Measurements from ENCODE around the gene BMS1. TPM values are rescaled to one million over a fixed set of nuclear protein-coding genes. Genes with fewer than 3 reads are reported as not detected.
"Not testable (repeated sequence)": the region's sequence is repeated elsewhere in the genome, so short reads cannot be mapped to it uniquely, and the experiment has no call there.

BMS1 gene, protein sequence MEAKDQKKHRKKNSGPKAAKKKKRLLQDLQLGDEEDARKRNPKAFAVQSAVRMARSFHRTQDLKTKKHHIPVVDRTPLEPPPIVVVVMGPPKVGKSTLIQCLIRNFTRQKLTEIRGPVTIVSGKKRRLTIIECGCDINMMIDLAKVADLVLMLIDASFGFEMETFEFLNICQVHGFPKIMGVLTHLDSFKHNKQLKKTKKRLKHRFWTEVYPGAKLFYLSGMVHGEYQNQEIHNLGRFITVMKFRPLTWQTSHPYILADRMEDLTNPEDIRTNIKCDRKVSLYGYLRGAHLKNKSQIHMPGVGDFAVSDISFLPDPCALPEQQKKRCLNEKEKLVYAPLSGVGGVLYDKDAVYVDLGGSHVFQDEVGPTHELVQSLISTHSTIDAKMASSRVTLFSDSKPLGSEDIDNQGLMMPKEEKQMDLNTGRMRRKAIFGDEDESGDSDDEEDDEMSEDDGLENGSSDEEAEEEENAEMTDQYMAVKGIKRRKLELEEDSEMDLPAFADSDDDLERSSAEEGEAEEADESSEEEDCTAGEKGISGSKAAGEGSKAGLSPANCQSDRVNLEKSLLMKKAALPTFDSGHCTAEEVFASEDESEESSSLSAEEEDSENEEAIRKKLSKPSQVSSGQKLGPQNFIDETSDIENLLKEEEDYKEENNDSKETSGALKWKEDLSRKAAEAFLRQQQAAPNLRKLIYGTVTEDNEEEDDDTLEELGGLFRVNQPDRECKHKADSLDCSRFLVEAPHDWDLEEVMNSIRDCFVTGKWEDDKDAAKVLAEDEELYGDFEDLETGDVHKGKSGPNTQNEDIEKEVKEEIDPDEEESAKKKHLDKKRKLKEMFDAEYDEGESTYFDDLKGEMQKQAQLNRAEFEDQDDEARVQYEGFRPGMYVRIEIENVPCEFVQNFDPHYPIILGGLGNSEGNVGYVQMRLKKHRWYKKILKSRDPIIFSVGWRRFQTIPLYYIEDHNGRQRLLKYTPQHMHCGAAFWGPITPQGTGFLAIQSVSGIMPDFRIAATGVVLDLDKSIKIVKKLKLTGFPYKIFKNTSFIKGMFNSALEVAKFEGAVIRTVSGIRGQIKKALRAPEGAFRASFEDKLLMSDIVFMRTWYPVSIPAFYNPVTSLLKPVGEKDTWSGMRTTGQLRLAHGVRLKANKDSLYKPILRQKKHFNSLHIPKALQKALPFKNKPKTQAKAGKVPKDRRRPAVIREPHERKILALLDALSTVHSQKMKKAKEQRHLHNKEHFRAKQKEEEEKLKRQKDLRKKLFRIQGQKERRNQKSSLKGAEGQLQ
- total RNA-seq = 19.0 and 20.5 TPM in 2 replicates

DNA sequence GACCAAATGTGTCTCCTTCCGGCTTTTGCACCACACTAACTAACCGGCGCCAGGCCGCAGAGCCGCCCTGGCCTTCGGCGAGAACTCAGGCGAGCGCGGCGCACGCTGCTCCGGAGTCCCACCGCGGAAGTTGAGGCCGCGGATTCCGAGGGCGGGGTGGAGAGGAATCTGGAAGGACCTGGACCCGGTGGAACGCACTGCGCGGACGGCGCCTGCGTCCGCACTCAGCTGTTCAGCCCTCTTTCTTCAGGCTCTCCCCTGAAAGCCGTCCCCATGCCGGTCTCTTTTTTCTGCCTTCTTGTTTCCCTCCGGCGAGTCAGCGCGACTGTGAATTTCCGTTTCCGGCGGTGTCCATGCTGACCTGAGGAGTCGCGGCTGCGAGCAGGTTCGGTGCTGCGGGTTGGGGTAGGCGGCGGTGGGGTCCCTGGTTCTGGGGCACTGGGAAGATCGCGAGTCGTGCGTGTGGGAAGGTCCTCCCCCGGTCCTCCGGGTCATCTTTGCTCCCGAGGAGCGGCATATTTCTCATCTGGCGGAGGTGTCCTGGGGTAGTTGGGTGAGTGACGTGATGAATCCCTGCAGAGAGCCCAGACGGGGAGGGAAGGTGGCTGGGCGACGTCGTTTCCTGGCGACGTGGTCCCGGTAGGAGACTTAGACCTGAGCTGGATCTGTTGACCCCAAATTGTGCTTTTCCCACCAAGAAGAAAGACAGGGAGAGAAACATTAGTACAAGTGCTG lies at the start of gene BMS1:
TSS of gene BMS1 (plus strand) at position 350 of the 735 bp plus-strand sequence. CDS start 1,600 bp downstream, outside the sequence.
- DNase-seq (ENCODE audit: extremely low read depth, low read depth, low spot score) = peak; percentile 82

DNA sequence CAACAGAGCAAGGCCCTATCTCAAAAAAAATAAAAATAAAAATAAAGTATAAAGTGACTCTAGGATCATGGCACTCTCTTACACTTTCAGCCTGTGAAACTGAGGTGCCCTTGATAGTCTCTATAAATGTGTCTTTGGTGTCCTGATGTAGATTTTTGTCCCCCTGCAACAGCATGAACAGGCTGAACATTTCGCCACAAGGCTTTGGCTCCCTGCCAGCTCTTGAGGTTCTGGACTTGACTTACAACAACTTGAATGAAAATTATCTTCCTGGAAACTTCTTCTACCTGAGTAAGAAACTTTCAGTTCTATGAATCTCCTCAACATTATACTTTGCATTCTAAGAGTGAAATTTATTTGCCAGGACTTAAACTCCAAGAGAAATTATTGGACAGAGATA lies 48.1 kb upstream of the BMS1 start:
- DNase-seq (ENCODE audit: extremely low read depth, low read depth, low spot score) = no peak

DNA sequence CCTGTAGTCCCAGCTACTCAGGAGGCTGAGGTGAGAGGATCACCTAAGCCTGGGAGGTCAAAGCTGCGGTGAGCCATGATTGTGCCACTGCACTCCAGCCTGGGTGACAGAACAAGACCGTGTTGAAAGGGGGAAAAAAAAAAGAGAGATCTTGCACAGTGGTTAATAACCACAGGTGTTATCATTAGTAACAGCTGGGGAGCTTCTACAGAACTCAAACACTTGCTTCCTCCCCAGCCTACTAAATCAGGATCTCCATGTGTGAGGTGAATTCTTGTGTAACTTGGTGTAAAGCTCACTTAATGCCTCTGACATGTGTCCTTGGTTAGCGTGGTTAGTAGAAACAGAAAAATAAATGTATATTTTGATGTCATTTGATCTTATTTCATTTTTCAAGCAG lies 43.9 kb upstream of the BMS1 start:
- no peak for DNase-seq (ENCODE audit: extremely low read depth, low read depth, low spot score)

DNA sequence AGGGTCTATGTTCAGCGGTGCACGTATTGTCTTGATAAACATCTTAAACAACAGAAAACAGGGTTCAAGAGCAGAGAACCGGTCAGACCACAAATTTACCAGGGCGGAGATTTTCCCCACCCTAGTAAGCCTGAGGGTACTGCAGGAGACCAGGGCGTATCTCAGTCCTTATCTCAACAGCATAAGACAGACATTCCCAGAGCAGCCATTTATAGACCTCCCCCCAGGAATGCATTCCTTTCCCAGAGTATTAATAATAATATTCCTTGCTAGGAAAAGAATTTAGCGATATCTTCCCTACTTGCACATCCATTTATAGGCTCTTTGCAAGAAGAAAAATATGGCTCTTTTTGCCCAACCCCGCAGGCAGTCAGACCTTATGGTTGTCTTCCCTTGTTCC lies 41.1 kb upstream of the BMS1 start:
- DNase-seq (ENCODE audit: extremely low read depth, low read depth, low spot score) = not testable (repeated sequence)

DNA sequence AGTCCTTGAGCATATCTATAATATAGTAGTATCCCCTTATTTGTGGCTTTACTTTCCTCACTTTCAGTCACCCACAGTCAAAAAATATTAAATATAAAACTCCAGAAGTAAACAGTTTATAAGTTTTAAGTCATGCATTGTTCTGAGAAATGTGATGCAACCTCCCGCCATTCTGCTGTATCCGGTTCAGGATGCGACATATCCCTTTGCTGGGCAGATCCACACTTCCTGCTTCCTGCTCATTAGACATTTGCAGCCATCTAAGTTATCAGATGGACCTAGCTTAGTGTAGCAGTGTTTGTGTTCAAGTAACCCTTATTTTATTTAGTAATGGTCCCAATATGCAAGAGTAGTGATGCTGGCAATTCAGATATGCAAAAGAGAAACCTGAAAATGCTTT lies 38.9 kb upstream of the BMS1 start:
- DNase-seq (ENCODE audit: extremely low read depth, low read depth, low spot score) = no peak

DNA sequence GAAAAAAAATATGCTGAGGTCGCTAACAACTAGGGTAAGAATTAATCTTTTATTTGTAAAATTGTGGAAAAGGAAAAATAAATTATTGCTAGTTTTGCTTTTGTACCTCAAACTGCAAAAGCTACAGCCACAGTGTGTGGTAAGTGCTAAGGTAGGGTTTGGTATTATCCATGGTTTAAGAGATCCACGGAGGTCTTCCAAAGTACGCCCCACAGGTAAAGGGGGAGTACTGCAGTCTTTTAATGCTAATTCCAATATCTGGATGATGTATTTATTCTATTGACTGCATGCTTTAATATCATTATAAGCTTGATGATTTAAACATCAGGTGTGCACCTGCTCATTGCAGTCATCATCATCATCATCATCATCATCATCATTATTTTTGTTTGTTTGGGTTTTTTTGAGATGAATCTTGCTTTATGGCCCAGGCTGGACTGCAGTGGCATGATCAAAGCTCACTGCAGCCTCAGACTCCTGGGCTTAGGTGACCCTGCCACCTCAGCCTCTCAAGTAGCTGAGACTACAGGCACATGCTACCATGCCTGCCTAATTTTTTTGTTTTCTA lies 38.4 kb upstream of the BMS1 start:
- no peak for DNase-seq (ENCODE audit: extremely low read depth, low read depth, low spot score)

DNA sequence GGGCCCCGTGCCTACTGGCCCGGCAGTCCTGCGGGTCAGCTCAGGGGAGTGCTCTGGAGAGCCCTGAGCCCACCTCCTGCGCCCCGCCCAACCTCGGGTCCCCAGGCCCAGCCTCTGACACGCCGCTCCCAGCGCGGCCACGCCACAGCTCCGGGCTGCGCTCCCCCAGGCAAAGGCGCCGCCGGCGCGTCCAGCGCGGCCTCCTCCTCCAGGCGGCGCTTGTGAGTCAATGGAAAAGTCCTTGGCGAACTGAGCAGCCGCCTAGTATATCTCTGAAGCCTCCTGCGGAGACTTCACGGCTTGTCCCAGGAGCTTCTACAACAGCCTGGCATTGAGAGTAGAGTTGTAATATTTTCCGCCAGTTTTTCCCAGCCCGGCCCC lies 29.5 kb upstream of the BMS1 start:
- peak; percentile 33 for DNase-seq (ENCODE audit: extremely low read depth, low read depth, low spot score)

DNA sequence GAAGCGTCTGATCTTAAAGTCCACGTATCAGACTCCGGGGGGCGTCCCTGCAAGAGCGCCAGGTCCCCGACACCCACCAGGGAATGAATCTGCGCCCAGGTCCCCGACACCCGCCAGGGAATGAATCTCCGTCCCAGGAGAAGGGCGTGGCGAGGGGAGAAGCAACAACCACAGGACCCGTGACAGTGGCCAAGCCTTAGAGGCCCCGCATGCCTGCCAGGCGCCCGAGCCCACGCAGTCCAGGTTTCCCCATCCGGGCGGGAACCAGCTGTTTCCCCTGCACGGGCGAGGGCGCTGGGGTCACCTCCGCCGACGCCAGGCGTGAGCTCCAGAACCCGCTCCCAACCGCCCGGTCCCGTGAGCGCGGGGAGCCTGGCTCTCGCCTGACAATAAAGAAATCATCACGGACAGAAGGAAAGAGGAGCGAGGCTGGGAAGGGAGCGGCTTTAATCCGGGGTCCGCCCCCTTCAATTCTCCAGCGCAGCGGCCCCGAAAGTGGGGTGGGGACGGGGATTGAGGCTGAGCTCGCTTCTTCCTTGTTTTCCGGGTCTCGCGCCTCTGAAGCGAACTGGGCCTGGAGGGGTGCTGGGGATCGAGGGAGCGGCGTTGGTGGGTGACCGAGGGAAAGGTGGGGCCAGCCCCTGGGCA lies 29.0 kb upstream of the BMS1 start:
- DNase-seq (ENCODE audit: extremely low read depth, low read depth, low spot score) = no peak

DNA sequence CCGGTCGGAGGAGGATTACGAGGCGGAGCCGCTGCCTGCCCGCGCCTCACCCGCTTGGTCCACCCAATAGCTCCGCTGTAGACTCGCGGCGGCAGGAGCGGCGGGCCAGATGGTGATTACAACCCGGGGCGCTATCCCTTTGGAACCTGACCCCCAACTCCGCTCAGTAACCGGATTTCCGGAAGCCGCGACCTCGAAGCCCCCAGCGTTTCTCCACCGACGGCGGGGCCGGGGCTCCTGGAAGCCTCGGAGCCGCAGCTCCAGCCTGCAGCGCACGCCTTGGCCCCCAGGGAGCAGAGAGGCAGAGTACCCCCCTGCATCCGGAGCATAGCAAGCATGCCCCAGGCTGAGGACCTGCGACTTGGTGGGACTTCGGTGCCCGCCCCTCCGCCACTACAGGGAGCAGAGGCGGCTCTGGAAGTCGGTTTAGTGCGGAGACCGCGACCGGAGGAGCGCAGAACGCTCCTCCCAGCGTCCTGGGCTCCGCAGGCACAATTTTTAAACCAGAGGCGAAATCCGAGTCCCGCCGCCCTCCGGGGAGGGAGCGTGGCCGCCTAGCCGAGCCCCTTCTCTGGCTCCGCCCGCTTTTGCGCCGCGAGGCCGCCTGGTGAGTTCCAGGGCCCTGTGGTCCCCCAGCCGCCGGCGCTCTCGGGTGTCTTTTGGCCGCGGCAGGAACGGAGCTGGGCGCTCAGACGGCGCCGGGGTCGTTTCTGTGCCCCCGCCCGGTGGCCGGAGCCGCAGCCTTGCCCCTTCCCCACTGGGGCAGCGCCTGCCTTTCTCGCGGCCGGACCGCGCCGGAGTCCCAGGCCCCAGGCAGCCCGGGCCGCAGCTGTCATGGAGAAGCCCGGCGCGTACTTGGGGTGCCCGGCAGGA lies 28.2 kb upstream of the BMS1 start:
- no peak for DNase-seq (ENCODE audit: extremely low read depth, low read depth, low spot score)

DNA sequence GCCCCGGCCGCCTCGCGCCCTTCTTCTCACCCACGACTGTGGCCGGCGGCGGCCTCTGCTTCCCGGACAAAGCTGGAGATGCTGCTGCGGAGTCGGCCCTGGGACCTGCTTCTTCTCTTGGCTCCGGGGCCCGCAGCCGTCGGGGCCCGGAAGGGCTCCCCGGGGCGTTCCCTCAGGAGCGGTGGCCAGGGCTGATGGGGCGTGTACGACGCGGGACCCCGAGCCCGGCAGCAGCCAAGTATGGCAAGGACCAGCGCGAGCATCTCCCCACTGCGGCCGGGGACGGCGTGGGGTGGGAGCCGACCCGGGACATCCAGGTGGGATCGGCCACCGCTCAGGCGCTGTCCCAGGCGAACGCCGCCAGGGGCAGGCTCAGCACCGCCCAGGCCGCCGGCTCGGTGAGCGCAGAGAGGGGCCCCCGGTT lies 27.6 kb upstream of the BMS1 start:
- no peak for DNase-seq (ENCODE audit: extremely low read depth, low read depth, low spot score)

DNA sequence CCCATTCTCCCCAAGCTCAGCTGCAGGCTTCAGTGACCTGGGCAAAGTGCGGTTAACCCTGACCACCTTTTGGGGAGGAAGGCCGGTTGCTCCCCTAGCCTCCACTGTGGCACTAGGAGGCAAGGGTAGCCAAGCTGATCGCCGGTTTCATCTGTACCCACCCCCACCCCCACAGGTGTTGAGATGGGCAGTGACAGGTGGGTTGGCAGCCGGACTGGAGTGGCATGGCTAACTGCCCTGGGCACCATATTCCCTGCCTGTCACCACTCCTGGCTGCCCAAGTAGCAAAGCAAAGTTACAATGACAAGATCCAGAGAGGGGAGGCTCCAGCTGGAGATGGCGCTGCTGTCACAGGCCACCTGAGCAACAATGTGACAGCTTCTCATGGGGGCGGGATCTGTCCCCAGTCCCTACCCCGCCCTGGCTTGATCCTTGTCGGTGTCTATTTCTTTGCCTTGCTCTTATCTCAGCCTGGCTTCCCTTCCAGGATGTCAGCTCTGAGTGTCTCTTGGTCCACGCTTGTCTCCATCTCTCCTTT lies 27.0 kb upstream of the BMS1 start:
- no peak for DNase-seq (ENCODE audit: extremely low read depth, low read depth, low spot score)

DNA sequence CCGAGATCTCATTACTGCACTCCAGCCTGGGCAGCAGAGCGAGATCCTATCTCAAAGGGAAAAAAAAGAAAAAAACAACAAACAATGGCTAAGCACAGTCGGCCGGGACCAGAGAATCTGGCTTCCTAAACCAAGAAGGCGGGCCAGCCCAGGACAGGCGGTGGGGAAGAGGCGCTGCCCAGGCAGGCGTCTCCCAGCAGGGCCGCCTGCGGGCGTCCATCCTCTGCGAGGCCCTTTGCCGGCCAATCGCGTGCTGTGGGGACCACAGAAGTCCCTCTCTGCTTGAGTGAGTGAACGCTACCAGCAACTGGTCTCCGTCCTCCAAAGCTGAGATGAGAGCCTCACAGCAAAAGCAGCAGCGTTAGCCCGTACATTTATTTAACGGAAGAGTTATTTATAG lies 14.7 kb upstream of the BMS1 start:
- DNase-seq (ENCODE audit: extremely low read depth, low read depth, low spot score) = no peak

DNA sequence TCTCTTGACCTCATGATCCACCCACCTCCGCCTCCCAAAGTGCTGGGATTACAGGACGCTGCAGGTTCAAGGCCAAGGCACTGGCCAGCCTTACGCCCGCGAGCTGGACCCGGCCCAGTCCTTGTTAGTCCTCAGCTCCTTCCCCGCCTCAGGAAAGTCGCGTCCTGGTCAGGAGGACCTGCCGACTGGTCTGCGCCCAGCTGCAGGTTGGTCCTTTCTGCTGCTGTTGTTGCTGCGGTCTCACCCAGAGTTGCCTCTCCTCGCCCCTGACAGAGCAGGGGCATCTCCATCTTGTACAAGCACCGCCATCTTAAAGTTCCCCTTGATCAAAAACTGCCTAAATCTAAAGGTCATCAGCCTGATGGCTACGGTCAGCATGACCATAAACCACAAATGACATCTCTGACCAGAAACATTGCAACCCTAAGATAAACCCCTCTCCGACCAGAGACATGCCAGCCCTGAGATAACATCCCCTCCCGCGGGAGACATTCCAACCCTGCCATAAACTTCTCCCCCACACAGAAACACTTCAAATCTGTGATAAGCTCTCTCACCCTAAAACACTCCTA lies 13.9 kb upstream of the BMS1 start:
- no peak for DNase-seq (ENCODE audit: extremely low read depth, low read depth, low spot score)

DNA sequence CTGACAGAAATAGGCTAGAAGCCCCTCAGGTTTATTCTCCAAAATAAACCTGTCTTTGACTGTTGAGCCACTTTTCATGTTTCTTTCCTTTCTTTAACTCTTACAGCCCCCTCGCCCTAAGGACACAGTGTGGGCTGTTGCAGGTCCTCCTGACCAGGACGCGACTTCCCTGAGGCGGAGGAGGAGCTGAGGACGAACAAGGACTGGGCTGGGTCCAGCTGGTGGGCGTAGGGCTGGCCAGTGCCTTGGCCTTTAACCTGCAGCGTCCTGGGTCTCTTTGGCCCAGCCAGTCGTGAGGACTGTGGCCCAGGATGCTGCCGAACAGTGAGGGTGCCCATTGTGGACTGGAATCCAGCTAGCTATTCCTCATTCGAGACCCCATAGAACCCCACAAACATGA lies 13.4 kb upstream of the BMS1 start:
- DNase-seq (ENCODE audit: extremely low read depth, low read depth, low spot score) = no peak

DNA sequence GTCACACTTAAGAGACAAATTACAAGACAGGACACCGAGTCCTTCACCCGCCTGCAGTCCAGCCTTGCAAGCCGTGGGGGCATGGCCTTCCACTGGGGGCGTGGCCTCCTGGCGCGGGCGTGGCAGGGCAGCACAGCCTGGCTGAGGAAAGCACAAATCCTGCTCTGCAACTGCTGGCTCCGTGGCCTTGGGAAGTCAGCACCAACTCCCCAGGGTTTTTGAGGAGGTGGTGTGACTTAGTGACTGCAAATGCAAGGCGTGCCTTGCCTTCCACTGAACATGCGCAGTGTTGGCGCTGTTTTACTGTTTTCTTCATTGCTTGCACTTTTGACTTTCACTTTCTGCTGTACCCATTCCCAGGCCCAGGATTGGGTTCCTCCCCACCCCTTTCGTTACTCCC lies 12.9 kb upstream of the BMS1 start:
- DNase-seq (ENCODE audit: extremely low read depth, low read depth, low spot score) = no peak

DNA sequence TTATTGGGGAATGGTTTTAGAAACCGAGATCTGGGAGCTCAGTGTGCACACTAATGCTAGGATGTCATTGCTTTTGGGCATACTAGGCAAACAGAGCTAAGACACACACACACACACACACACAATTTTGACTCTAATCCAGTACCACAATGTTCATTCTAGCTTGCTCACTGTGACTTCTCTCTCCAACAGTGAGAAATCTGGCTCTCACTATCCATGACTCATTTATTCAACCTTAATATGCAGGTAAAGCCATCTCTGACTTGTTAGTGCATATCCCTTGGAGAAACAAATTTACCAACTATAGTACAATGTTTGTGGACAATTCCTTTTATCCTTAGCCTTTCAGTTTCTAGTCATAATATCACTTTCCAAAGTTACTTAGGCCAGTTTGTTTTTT lies 5.9 kb upstream of the BMS1 start:
- no peak for DNase-seq (ENCODE audit: extremely low read depth, low read depth, low spot score)

DNA sequence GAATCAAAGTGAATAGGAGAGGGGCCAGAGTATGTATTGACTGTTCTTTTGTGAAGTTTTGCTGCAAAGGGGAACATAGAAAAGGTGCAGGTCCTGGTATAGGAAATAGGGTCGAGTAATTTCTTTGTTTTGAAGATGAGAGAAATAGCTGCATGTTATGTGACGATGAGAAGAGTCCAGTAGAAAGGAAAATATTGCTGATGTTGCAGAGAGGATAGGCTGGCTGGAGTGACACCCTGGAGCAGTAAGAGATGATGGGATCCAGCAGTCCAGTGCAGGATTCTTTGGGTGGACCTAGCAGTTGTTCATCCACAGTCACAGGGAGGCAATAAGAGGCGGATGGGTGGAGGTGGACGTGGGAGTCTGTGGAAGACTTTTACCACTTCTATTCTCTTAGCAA lies 2.1 kb upstream of the BMS1 start:
- DNase-seq (ENCODE audit: extremely low read depth, low read depth, low spot score) = no peak

DNA sequence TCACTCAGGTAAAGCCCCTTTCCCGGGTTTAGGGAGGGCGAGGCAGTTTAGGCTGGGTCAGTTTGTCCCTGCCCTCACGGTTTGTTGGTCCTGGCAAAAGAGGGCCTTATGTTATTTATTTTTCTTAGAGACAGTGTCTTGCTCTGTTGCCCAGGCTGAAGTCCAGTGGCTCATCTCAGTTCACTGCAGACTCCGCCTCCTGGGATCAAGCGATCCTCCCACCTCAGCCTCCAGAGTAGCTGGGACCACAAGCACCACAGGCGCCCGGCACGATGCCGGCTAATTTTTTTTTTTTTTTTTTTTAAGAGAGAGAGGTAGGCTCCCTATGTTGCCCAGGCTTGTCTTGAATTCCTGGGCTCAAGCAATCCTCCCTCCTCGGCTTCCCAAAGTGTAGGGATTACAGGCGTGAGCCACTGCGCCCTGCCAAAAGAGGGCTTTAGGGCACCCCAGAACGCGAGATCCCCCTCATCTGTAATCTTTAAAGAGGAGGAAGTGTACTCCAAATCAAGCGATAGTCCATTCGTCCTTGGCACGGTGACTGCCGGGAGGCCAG lies 626 bp upstream of the BMS1 start:
- DNase-seq (ENCODE audit: extremely low read depth, low read depth, low spot score) = no peak
